Measurements from ENCODE around the gene PIEZO1.

PIEZO1 gene

GRCh38 chr16:88762941-88763340, 22.1 kb downstream of the PIEZO1 start:
- no peak for TF ChIP-seq CTCF (IDR thresholded peaks at IDR 0.05; ENCODE audit: insufficient read depth, low read depth, low read length, missing control alignments)
- DNase-seq (ENCODE audit: low read depth) = no peak
- no peak overlapping the region for H3K4me3 ChIP-seq (ENCODE audit: low read length)

GRCh38 chr16:88762258-88762870, 22.7 kb downstream of the PIEZO1 start:
- no peak for TF ChIP-seq CTCF (IDR thresholded peaks at IDR 0.05; ENCODE audit: insufficient read depth, low read depth, low read length, missing control alignments)
- H3K4me3 ChIP-seq (ENCODE audit: low read length) = no peak overlapping the region
- DNase-seq (ENCODE audit: low read depth) = no peak

GRCh38 chr16:88761830-88762229, 23.2 kb downstream of the PIEZO1 start:
- no peak for TF ChIP-seq CTCF (IDR thresholded peaks at IDR 0.05; ENCODE audit: insufficient read depth, low read depth, low read length, missing control alignments)
- DNase-seq (ENCODE audit: low read depth) = no peak
- no peak overlapping the region for H3K4me3 ChIP-seq (ENCODE audit: low read length)

GRCh38 chr16:88761143-88761534, 23.9 kb downstream of the PIEZO1 start:
- no peak overlapping the region for H3K4me3 ChIP-seq (ENCODE audit: low read length)
- TF ChIP-seq CTCF (IDR thresholded peaks at IDR 0.05; ENCODE audit: insufficient read depth, low read depth, low read length, missing control alignments) = no peak
- no peak for DNase-seq (ENCODE audit: low read depth)

- no peak for DNase-seq (ENCODE audit: low read depth)
- no peak for TF ChIP-seq CTCF (IDR thresholded peaks at IDR 0.05; ENCODE audit: insufficient read depth, low read depth, low read length, missing control alignments)
- H3K4me3 ChIP-seq (ENCODE audit: low read length) = no peak overlapping the region
These were observed 24.4 kb downstream of the PIEZO1 start for GRCh38 chr16:88760424-88761142.

GRCh38 chr16:88759976-88760350, 25.1 kb downstream of the PIEZO1 start:
- H3K4me3 ChIP-seq (ENCODE audit: low read length) = no peak overlapping the region
- no peak for TF ChIP-seq CTCF (IDR thresholded peaks at IDR 0.05; ENCODE audit: insufficient read depth, low read depth, low read length, missing control alignments)
- DNase-seq (ENCODE audit: low read depth) = no peak
